Fibroblast of pulmonary artery (primary cell): Measurements from ENCODE around the gene CYB561A3.

Experiments
- DNase-seq: peaks from one replicate; pipeline ENCODE4 v3.0.0-alpha.2; 2010; ENCODE audit warnings: low read depth
- H3K4me3 ChIP-seq: replicated peaks from 2 replicates; pipeline ENCODE4 v1.5.1; 2011; ENCODE audit warnings: low read depth, mild to moderate bottlenecking, control low read depth, low read length, moderate library complexity
- TF ChIP-seq, protein P1 (sequence below): IDR thresholded peaks from 2 replicates; pipeline ENCODE4 v1.5.1; 2011; ENCODE audit warnings: mild to moderate bottlenecking, control low read depth, low read length, inconsistent platforms; ENCODE audit errors: missing control alignments

CYB561A3 gene

DNA sequence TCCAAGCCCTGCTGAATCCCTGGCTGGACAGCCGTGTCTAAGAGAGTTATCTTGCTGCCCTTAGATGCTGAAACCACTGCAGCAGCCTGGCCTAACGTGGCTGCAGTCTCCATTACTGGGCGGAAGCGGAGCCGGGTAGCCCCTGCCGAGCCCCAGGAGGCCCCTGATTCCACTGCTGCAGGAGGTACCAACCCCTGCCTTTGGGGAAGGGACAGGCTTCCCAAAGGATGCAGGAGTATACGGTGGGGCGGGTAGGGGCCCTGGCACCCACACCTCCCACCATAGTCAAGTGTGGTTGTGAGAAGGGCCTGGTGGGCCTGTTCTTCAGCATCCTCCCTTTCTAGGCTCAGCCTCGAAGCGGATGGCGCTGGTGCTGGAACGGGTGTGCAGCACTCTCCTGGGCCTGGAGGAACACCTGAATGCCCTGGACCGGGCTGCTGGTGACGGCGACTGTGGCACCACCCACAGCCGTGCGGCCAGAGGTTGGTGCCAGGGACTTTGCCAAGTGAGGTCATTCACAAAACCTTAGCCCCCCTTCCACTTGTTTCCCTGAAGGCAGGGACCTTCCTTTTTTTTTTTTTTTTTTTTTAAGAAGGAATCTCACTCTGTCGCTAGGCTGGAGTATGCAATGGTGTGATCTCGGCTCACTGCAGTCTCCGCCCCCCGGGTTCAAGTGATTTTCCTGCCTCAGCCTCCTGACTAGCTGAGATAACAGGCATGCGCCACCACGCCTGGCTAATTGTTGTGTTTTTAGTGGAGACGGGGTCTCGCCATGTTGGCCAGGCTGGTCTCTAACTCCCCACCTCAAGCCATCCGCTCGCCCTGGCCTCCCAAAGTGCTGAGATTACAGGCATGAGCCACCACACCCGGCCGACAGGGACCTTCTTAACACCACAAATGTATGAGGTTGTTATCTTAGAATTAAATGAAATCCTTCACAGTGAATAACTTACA, 17.6 kb downstream of the CYB561A3 start:
- DNase-seq: no peak
- TF ChIP-seq, protein P1, sequence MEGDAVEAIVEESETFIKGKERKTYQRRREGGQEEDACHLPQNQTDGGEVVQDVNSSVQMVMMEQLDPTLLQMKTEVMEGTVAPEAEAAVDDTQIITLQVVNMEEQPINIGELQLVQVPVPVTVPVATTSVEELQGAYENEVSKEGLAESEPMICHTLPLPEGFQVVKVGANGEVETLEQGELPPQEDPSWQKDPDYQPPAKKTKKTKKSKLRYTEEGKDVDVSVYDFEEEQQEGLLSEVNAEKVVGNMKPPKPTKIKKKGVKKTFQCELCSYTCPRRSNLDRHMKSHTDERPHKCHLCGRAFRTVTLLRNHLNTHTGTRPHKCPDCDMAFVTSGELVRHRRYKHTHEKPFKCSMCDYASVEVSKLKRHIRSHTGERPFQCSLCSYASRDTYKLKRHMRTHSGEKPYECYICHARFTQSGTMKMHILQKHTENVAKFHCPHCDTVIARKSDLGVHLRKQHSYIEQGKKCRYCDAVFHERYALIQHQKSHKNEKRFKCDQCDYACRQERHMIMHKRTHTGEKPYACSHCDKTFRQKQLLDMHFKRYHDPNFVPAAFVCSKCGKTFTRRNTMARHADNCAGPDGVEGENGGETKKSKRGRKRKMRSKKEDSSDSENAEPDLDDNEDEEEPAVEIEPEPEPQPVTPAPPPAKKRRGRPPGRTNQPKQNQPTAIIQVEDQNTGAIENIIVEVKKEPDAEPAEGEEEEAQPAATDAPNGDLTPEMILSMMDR: no peak
- H3K4me3 ChIP-seq: no peak overlapping the region

DNA sequence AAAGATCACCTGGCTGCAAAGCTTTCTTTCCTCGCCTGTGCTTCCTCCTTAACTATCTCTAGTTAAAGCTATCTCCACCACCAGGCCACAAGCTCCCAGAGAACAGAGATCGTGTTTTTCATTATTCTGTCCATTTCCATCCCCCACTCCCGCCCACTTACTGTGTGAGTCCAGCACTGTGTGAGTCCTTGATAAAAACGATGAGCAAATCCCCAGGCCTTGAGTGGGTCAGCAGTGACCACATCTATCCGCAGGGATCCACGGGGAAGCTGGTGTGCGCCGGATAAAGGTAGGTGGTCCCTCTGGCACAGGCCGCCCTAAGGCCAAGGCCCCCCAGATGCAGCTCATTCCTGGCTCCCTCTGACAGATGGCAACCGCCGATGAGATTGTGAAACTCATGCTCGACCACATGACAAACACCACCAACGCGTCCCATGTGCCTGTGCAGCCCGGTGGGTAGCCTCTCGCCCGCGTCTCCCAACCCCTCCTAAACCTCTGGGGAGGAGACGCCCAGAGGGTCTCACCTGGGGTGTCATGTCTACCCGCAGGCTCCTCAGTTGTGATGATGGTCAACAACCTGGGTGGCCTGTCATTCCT, 19.4 kb downstream of the CYB561A3 start:
- DNase-seq: no peak
- TF ChIP-seq, protein P1: no peak

DNA sequence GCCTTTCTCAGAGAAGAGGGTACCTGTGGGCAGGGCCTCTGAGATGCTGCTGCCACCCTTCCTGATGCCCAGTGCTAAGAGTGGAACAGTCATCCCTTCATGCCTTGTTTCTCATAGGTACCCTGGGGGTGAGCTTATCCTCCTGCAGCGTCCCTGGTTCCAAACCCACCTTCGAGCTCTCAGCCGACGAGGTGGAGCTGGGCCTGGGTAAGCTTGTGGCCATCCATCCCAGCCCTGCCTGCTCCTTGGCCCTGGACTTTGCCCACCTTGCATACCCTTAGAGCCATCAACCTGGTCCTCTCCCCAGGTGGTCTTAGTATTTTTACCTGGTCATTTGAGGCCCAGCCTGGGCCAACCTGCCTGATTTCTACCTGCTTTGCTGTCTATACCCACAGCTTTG, 20.0 kb downstream of the CYB561A3 start:
- TF ChIP-seq, protein P1: no peak
- H3K4me3 ChIP-seq: no peak overlapping the region
- no peak for DNase-seq

More for the DNA sequence above, 19.4 kb downstream of the CYB561A3 start:
- no peak overlapping the region for H3K4me3 ChIP-seq

DNA sequence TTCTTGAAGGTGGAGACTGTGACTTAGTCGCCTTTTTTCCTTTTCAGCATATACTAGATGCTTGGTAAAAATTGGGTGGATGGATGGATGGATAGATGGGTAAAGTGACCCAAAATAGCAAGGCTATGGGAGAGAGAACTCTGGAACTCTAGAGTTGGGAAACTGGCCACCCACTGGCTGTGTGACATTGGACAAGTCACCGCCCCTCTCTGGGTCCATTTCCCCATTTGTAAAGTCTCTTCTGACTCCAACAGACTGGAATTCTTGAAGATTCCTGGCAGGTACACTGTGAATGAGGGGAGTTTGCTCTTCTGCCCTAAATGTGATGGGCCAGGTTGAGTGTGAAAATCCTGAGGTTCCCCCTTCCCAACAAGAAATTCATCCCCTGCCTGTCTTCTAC, 20.7 kb downstream of the CYB561A3 start:
- H3K4me3 ChIP-seq: no peak overlapping the region
- DNase-seq: no peak
- TF ChIP-seq, protein P1: no peak

DNA sequence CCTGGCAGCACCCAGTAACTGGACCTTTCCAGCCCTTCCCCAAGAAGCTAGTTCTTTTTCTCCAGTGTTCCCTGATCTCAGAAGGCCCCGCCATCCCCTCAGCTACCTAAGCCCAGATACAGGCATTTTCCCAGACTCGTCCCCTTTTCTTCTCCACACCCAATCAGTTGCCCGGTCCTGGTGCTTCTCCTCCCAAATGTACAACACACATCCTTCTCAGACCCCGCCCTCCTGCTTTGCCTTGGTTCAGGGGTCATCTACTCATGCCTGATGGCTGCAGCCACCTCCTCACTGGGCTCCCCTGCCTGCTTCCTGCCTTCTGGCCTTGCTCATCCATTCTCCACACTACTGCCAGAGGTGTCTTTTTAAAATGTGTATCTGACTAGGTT, 22.2 kb downstream of the CYB561A3 start:
- H3K4me3 ChIP-seq: no peak overlapping the region
- DNase-seq: no peak
- TF ChIP-seq, protein P1: no peak

DNA sequence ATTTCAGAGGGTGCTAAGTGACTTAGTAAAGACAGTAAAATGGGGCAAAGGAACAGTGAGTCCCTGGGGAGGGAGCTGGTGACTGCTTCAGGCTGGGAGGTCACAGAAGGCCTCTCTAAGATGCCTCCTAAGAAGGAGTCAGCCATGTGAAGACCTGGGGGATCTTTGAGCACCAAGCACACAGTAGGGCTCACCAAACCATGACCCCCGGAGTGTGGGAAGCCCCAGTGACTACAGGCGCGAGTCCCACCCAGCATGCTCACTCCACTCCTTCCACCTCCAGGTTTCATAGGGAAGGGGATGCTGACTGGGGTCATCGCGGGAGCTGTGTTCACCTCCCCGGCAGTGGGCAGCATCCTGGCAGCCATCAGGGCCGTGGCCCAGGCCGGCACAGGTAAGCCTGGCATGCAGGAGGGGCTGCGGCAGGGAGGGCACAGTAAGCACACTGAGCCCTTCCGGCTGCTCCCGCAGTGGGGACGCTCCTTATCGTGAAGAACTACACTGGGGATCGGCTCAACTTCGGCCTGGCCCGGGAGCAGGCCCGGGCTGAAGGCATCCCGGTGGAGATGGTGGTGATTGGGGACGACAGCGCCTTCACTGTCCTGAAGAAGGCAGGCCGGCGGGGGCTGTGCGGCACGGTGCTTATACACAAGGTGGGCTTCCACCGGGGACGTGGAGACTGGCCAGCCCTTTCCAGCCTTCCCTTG, 22.7 kb downstream of the CYB561A3 start:
- no peak for DNase-seq
- TF ChIP-seq, protein P1: no peak

More for the DNA sequence above, 22.7 kb downstream of the CYB561A3 start:
- no peak overlapping the region for H3K4me3 ChIP-seq
